K562 (cell line): ENCODE results near the gene TMCO4.

Experiments
- EP300 ChIP-seq: IDR thresholded peaks from 2 replicates; pipeline ENCODE4 v1.6.1; 2012; ENCODE audit warnings: low read length, improper control_type of control experiment
- MAFK ChIP-seq: IDR thresholded peaks from 2 replicates; pipeline ENCODE4 v1.6.1; 2011; ENCODE audit warnings: low read length, improper control_type of control experiment
- MYC ChIP-seq, 2 experiments: fragments of 250-450 bp in 1 of 2; sonication (Bioruptor Pico) in 1 of 2; IDR thresholded peaks; 2 replicates each; pipeline versions ENCODE4 v1.5.1 to v1.6.1; 2012 to 2021; ENCODE audit warnings: low read depth in 2 of 2, borderline replicate concordance in 1 of 2, improper control_type of control experiment in 1 of 2, low read length in 1 of 2, mild to moderate bottlenecking in 1 of 2, moderate library complexity in 1 of 2
- NCOR1 ChIP-seq: fragments of 450-650 bp; IDR thresholded peaks from 2 replicates; pipeline ENCODE4 v1.6.1; 2016; ENCODE audit warnings: mild to moderate bottlenecking, moderate library complexity
- NR2C2 ChIP-seq, 2 experiments: fragments of 200-800 bp in 1 of 2; sonication (Bioruptor generic) in 1 of 2; sonication (generic) in 1 of 2; formaldehyde crosslinking in 1 of 2; IDR thresholded peaks; 2 replicates each; pipeline versions ENCODE4 v1.6.1 to v1.8.0; 2016 to 2022; ENCODE audit warnings: mild to moderate bottlenecking in 1 of 2, missing compliant biosample characterization in 1 of 2, missing genetic modification characterization in 1 of 2, missing genetic modification reagents in 1 of 2
- POLR2A ChIP-seq: fragments of 450-650 bp; conservative IDR thresholded peaks from 2 replicates; pipeline ENCODE4 v1.6.1; 2016
- SREBF2 ChIP-seq: sonication (generic); formaldehyde crosslinking; IDR thresholded peaks from 2 replicates; pipeline ENCODE4 v1.4.0; 2020; ENCODE audit warnings: mild to moderate bottlenecking, missing genetic modification reagents
- TAF1 ChIP-seq: IDR thresholded peaks from 2 replicates; pipeline ENCODE4 v1.6.1; 2011; ENCODE audit warnings: mild to moderate bottlenecking, low read length, moderate library complexity; ENCODE audit not compliant: insufficient read depth, control insufficient read depth, severe bottlenecking; ENCODE audit errors: extremely low read depth
- ZNF274 ChIP-seq: IDR thresholded peaks from 2 replicates; pipeline ENCODE4 v1.6.1; 2011; ENCODE audit warnings: low read depth, mild to moderate bottlenecking, low read length, moderate library complexity, borderline replicate concordance
- TF ChIP-seq, protein P1 (sequence below), 3 experiments: IDR thresholded peaks in 2 of 3; conservative IDR thresholded peaks in 1 of 3; 2 replicates each; pipeline ENCODE4 v1.5.1; 2011 to 2012; ENCODE audit warnings: low read length in 3 of 3, mild to moderate bottlenecking in 3 of 3, control low read depth in 2 of 3, improper control_type of control experiment in 1 of 3, inconsistent platforms in 1 of 3, low read depth in 1 of 3, mixed read lengths in 1 of 3, moderate library complexity in 1 of 3; ENCODE audit not compliant: insufficient read depth in 2 of 3
- TF ChIP-seq, protein P2 (sequence below), 2 experiments: IDR thresholded peaks; 2 replicates each; pipeline ENCODE4 v1.6.1; 2011; ENCODE audit warnings: borderline replicate concordance in 1 of 2, control low read depth in 1 of 2, low read depth in 1 of 2, low read length in 1 of 2, mild to moderate bottlenecking in 1 of 2, mixed read lengths in 1 of 2, moderate library complexity in 1 of 2; ENCODE audit not compliant: insufficient read depth in 1 of 2, insufficient read length in 1 of 2, poor library complexity in 1 of 2, severe bottlenecking in 1 of 2; ENCODE audit errors: extremely low read depth in 1 of 2
- TF ChIP-seq, protein P3 (sequence below), 2 experiments: fragments of 450-650 bp; formaldehyde crosslinking in 1 of 2; IDR thresholded peaks; 2 replicates each; pipeline versions ENCODE4 v1.4.0 to v1.6.1; 2014 to 2020; ENCODE audit warnings: mild to moderate bottlenecking in 2 of 2, borderline replicate concordance in 1 of 2, low read depth in 1 of 2
- TF ChIP-seq, protein P4 (sequence below): sonication (generic); formaldehyde crosslinking; IDR thresholded peaks from 2 replicates; pipeline ENCODE4 v1.8.1; 2023; ENCODE audit warnings: mild to moderate bottlenecking, missing genetic modification reagents
- TF ChIP-seq, protein P5 (sequence below): sonication (generic); formaldehyde crosslinking; IDR thresholded peaks from 2 replicates; pipeline ENCODE4 v1.8.0; 2022; ENCODE audit warnings: mild to moderate bottlenecking, missing genetic modification reagents

DNA sequence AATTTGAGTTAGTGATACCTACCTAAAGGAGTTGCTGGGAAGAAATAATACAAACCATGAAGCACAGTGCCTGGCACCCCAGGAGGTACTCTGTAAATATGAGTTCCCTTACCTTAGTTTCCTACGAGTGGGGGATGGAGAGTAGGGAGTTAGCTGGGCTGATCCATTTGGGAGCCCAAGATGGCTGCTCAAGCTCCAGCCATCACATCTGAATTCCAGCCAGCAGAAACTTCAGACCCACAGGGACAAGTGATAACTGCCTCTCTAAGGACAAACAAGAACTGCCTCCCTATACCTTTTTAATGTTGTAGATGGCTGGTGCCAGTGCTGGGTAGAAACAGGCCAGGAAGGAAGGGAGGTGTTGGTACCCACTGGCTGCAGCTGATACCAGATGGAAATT lies 112.3 kb downstream of the TMCO4 start:
- TF ChIP-seq TAF1 (no peak), MYC (IDR thresholded peaks at IDR 0.05; ENCODE audit: low read depth, low read length) (no peak), MYC (CRISPR knock-in tag; IDR thresholded peaks at IDR 0.05; ENCODE audit: borderline replicate concordance, low read depth) (no peak), POLR2A (no peak), NCOR1 (no peak), NR2C2 (CRISPR knock-in tag; IDR thresholded peaks at IDR 0.05) (no peak), NR2C2 (tag; IDR thresholded peaks at IDR 0.05) (no peak), ZNF274 (no peak), SREBF2 (CRISPR knock-in tag) (no peak), EP300 (no peak), MAFK (no peak)
- TF ChIP-seq, protein P1, sequence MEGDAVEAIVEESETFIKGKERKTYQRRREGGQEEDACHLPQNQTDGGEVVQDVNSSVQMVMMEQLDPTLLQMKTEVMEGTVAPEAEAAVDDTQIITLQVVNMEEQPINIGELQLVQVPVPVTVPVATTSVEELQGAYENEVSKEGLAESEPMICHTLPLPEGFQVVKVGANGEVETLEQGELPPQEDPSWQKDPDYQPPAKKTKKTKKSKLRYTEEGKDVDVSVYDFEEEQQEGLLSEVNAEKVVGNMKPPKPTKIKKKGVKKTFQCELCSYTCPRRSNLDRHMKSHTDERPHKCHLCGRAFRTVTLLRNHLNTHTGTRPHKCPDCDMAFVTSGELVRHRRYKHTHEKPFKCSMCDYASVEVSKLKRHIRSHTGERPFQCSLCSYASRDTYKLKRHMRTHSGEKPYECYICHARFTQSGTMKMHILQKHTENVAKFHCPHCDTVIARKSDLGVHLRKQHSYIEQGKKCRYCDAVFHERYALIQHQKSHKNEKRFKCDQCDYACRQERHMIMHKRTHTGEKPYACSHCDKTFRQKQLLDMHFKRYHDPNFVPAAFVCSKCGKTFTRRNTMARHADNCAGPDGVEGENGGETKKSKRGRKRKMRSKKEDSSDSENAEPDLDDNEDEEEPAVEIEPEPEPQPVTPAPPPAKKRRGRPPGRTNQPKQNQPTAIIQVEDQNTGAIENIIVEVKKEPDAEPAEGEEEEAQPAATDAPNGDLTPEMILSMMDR (IDR thresholded peaks at IDR 0.05 in 2 of 3, conservative IDR thresholded peaks at IDR 0.05 in 1 of 3; ENCODE audit: insufficient read depth in 2 of 3, low read depth in 1 of 3, low read length in 3 of 3): no peak
- TF ChIP-seq, protein P2, sequence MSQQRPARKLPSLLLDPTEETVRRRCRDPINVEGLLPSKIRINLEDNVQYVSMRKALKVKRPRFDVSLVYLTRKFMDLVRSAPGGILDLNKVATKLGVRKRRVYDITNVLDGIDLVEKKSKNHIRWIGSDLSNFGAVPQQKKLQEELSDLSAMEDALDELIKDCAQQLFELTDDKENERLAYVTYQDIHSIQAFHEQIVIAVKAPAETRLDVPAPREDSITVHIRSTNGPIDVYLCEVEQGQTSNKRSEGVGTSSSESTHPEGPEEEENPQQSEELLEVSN (IDR thresholded peaks at IDR 0.05; ENCODE audit: borderline replicate concordance in 1 of 2, extremely low read depth in 1 of 2, insufficient read depth in 1 of 2, insufficient read length in 1 of 2, low read depth in 1 of 2, low read length in 1 of 2, poor library complexity in 1 of 2, severe bottlenecking in 1 of 2): no peak
- TF ChIP-seq, protein P3, sequence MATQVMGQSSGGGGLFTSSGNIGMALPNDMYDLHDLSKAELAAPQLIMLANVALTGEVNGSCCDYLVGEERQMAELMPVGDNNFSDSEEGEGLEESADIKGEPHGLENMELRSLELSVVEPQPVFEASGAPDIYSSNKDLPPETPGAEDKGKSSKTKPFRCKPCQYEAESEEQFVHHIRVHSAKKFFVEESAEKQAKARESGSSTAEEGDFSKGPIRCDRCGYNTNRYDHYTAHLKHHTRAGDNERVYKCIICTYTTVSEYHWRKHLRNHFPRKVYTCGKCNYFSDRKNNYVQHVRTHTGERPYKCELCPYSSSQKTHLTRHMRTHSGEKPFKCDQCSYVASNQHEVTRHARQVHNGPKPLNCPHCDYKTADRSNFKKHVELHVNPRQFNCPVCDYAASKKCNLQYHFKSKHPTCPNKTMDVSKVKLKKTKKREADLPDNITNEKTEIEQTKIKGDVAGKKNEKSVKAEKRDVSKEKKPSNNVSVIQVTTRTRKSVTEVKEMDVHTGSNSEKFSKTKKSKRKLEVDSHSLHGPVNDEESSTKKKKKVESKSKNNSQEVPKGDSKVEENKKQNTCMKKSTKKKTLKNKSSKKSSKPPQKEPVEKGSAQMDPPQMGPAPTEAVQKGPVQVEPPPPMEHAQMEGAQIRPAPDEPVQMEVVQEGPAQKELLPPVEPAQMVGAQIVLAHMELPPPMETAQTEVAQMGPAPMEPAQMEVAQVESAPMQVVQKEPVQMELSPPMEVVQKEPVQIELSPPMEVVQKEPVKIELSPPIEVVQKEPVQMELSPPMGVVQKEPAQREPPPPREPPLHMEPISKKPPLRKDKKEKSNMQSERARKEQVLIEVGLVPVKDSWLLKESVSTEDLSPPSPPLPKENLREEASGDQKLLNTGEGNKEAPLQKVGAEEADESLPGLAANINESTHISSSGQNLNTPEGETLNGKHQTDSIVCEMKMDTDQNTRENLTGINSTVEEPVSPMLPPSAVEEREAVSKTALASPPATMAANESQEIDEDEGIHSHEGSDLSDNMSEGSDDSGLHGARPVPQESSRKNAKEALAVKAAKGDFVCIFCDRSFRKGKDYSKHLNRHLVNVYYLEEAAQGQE (IDR thresholded peaks at IDR 0.05; ENCODE audit: borderline replicate concordance): no peak
- TF ChIP-seq, protein P3 (CRISPR knock-in tag; IDR thresholded peaks at IDR 0.05; ENCODE audit: low read depth): no peak
- TF ChIP-seq, protein P4, sequence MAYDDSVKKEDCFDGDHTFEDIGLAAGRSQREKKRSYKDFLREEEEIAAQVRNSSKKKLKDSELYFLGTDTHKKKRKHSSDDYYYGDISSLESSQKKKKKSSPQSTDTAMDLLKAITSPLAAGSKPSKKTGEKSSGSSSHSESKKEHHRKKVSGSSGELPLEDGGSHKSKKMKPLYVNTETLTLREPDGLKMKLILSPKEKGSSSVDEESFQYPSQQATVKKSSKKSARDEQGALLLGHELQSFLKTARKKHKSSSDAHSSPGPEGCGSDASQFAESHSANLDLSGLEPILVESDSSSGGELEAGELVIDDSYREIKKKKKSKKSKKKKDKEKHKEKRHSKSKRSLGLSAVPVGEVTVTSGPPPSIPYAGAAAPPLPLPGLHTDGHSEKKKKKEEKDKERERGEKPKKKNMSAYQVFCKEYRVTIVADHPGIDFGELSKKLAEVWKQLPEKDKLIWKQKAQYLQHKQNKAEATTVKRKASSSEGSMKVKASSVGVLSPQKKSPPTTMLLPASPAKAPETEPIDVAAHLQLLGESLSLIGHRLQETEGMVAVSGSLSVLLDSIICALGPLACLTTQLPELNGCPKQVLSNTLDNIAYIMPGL: no peak
- TF ChIP-seq, protein P5, sequence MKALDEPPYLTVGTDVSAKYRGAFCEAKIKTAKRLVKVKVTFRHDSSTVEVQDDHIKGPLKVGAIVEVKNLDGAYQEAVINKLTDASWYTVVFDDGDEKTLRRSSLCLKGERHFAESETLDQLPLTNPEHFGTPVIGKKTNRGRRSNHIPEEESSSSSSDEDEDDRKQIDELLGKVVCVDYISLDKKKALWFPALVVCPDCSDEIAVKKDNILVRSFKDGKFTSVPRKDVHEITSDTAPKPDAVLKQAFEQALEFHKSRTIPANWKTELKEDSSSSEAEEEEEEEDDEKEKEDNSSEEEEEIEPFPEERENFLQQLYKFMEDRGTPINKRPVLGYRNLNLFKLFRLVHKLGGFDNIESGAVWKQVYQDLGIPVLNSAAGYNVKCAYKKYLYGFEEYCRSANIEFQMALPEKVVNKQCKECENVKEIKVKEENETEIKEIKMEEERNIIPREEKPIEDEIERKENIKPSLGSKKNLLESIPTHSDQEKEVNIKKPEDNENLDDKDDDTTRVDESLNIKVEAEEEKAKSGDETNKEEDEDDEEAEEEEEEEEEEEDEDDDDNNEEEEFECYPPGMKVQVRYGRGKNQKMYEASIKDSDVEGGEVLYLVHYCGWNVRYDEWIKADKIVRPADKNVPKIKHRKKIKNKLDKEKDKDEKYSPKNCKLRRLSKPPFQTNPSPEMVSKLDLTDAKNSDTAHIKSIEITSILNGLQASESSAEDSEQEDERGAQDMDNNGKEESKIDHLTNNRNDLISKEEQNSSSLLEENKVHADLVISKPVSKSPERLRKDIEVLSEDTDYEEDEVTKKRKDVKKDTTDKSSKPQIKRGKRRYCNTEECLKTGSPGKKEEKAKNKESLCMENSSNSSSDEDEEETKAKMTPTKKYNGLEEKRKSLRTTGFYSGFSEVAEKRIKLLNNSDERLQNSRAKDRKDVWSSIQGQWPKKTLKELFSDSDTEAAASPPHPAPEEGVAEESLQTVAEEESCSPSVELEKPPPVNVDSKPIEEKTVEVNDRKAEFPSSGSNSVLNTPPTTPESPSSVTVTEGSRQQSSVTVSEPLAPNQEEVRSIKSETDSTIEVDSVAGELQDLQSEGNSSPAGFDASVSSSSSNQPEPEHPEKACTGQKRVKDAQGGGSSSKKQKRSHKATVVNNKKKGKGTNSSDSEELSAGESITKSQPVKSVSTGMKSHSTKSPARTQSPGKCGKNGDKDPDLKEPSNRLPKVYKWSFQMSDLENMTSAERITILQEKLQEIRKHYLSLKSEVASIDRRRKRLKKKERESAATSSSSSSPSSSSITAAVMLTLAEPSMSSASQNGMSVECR (CRISPR knock-in tag): no peak
